Measurements from ENCODE around the gene TJP3.

GRCh38 chr19:3778104-3778867, 70.1 kb downstream of the TJP3 start:
- TF ChIP-seq POLR2A (IDR thresholded peaks at IDR 0.05; ENCODE audit: low read depth, low read length) (no peak), POLR2AphosphoS5 (IDR thresholded peaks at IDR 0.05; ENCODE audit: low read depth, low read length) (no peak), TAF1 (IDR thresholded peaks at IDR 0.05; ENCODE audit: borderline replicate concordance, low read depth, low read length) (no peak)

Measured in GM12892 (cell line).